PFSK-1 (cell line): ENCODE measurements around the gene GUCY2D.

Source experiments
- FOXP2 ChIP-seq: optimal IDR thresholded peaks from 2 replicates; pipeline ENCODE3; 2011; ENCODE audit warnings: borderline replicate concordance, control low read depth, inconsistent platforms; ENCODE audit not compliant: insufficient read depth; ENCODE audit errors: extremely low read length, extremely low read depth
- POLR2AphosphoS5 ChIP-seq: IDR thresholded peaks from 2 replicates; pipeline ENCODE4 v1.6.1; 2012; ENCODE audit warnings: low read depth, mild to moderate bottlenecking, control low read depth, low read length, moderate library complexity
- REST ChIP-seq, 2 experiments: IDR thresholded peaks; 2 replicates each; pipeline versions ENCODE4 v1.6.1 to v1.8.0; 2011 to 2012; ENCODE audit warnings: low read depth in 2 of 2, low read length in 2 of 2, control low read depth in 1 of 2, inconsistent platforms in 1 of 2, mild to moderate bottlenecking in 1 of 2, moderate library complexity in 1 of 2; ENCODE audit not compliant: insufficient read depth in 1 of 2
- SIN3A ChIP-seq: IDR thresholded peaks from 2 replicates; pipeline ENCODE4 v1.6.1; 2012; ENCODE audit warnings: mild to moderate bottlenecking, low read length, moderate library complexity, borderline replicate concordance; ENCODE audit not compliant: insufficient read depth
- TAF1 ChIP-seq: IDR thresholded peaks from 2 replicates; pipeline ENCODE4 v1.6.1; 2012; ENCODE audit warnings: low read length, control low read depth, borderline replicate concordance; ENCODE audit not compliant: insufficient read depth

GUCY2D gene

DNA sequence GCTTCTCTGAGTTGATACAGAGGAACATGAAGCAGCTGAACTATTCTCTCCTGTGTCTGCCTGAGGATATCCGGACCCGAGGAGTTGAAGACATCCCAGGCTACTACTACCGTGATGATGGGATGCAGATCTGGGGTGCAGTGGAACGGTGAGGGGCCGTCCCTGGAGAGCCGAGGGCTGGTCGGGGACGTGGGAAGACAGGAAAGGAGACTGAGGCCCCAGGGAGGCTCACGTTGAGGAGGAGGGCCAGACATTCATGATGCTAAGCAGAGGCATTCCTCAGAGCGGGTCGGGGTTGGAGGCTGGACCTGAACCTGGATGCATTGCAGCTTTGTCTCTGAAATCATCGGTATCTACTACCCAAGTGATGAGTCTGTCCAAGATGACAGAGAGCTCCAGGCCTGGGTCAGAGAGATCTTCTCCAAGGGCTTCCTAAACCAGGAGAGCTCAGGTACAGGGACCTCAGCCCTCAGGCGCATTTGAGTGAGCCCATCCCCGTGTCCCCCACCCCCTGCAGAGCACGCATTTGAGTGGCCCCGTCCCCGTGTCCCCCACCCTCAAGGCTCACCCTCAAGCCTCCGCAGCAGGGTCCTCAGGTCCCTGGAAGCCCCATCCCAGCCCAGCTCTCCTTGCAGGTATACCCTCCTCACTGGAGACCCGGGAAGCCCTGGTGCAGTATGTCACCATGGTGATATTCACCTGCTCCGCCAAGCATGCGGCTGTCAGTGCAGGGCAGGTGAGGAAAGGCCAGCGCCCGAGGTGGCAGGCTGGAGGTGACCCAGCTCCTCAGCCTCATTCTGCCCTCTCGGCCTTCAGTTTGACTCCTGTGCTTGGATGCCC, 44.7 kb downstream of the GUCY2D start:
- no peak for TF ChIP-seq SIN3A
- no peak for TF ChIP-seq TAF1
- no peak for TF ChIP-seq POLR2AphosphoS5
- no peak for TF ChIP-seq REST (IDR thresholded peaks at IDR 0.05; ENCODE audit: insufficient read depth in 1 of 2, low read depth in 2 of 2, low read length in 2 of 2)

DNA sequence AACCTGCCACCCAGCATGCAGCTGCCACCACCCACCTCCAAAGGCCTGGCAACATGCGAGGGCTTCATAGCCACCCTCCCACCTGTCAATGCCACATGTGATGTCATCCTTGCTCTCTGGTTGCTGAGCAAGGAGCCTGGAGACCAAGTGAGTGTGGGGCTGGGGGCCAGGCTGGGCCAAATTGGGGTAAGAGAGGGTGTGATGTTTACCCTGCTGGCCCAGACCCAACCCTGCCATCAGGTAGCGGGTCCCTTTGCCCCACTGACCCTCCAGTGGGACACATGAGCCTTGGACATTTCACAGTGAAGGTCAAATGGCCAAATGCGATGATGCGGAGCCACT, 45.3 kb downstream of the GUCY2D start:
- TF ChIP-seq TAF1 (no peak), POLR2AphosphoS5 (no peak), FOXP2 (no peak), SIN3A (no peak), REST (IDR thresholded peaks at IDR 0.05; ENCODE audit: insufficient read depth in 1 of 2, low read depth in 2 of 2, low read length in 2 of 2) (no peak)

- no peak for TF ChIP-seq POLR2AphosphoS5
- no peak for TF ChIP-seq FOXP2
- no peak for TF ChIP-seq SIN3A
- TF ChIP-seq TAF1, result no peak
- no peak for TF ChIP-seq REST (IDR thresholded peaks at IDR 0.05; ENCODE audit: insufficient read depth in 1 of 2, low read depth in 2 of 2, low read length in 2 of 2)
Observed at GRCh38 chr17:8048236-8048635, 45.8 kb downstream of the GUCY2D start.

GRCh38 chr17:8048736-8049135, 46.3 kb downstream of the GUCY2D start:
- TF ChIP-seq REST (IDR thresholded peaks at IDR 0.05; ENCODE audit: insufficient read depth in 1 of 2, low read depth in 2 of 2, low read length in 2 of 2) (no peak), TAF1 (no peak), SIN3A (no peak), POLR2AphosphoS5 (no peak), FOXP2 (no peak)

DNA sequence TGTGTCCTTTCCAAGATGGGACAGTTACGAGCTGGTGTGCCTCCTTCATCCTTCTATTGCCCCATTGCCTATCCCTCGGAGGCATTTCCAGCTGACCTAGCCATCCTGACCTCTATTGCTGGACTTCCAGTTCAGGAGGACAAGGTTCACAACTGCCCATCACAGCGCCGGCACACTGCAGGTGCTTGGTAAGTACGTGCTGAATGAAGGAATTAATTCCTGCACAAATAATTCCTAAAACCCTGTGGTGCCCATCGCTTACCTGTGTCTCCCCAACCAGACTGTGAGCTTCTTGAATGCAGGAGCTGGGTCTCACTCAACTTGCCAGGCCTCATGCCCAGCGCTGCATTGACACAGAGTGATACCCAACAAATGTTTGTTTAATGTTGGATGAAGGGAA, 49.4 kb downstream of the GUCY2D start:
- TF ChIP-seq SIN3A (no peak), TAF1 (no peak), FOXP2 (no peak)
